IPS DF 6.9 (cell line): ENCODE measurements around the gene CABLES1.

Experiments used
- DNase-seq: peaks from one replicate; pipeline ENCODE4 v3.0.0-alpha.2; 2013; ENCODE audit warnings: low read depth, low spot score
- H3K27ac ChIP-seq: one replicate; pipeline ENCODE4 v1.5.1; 2013; ENCODE audit warnings: low read length, control low read depth
- H3K27me3 ChIP-seq: 2 replicates; pipeline ENCODE4 v1.6.1; 2013; ENCODE audit warnings: mild to moderate bottlenecking, low read length; ENCODE audit not compliant: control insufficient read depth, insufficient read depth
- H3K36me3 ChIP-seq: 2 replicates; pipeline ENCODE4 v1.6.1; 2013; ENCODE audit warnings: low read length; ENCODE audit not compliant: control insufficient read depth, insufficient read depth
- H3K4me1 ChIP-seq: 2 replicates; pipeline ENCODE4 v1.6.1; 2013; ENCODE audit warnings: low read length; ENCODE audit not compliant: control insufficient read depth, insufficient read depth
- H3K4me3 ChIP-seq: 2 replicates; pipeline ENCODE4 v1.5.1; 2013; ENCODE audit warnings: mild to moderate bottlenecking, low read length
- H3K9me3 ChIP-seq: 2 replicates; pipeline ENCODE4 v1.6.1; 2013; ENCODE audit warnings: low read length, inconsistent platforms; ENCODE audit not compliant: control insufficient read depth, insufficient read depth
- WGBS: extraction: QIAGEN DNeasy Blood & Tissue Kit; methylation state at CpG from one replicate; pipeline ENCODE4 v1.1.7; 2013; ENCODE audit warnings: mixed read lengths, missing lambda C conversion rate; ENCODE audit not compliant: insufficient read length, insufficient coverage; 5-methylcytosine and 5-hydroxymethylcytosine counted together

CABLES1 gene

DNA sequence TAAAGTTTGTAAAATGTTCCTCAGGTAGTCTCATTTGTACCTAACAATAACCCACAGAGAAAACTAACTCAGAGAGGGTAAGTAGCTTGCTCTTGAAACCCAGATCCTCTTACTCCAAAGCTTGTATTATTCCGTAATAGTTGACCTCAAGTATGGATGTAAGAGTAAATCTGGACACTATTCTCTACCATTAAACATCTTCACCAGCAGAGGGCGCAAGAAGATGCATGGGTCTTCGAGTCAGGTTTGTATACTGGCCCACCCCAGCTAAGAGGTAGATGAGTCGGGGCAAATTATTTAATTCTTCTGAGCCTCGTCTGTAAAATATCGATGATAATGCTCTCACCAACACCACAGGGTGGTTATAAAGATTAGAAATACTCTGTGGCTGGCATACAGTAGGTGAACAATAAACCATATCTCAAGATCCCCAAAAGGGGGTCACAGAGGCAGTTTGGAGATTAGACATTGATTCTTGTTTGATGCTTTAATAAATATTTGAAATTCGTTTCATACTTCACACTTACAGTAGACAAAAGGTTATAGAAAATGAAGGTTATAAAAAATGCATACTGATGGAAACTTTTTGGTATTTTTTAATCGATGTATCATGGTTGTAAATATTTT lies 3.5 kb upstream of the CABLES1 start:
- Histone ChIP-seq H3K4me3 (no peak overlapping the region), H3K9me3 (no peaks in the 10 kb centered on the region), H3K27me3 (no peaks in the 10 kb centered on the region; the same call in 1 of the 2 replicates), H3K36me3 (no peaks in the 10 kb centered on the region), H3K27ac (no peak overlapping the region), H3K4me1 (no peaks in the 10 kb centered on the region)
- peak; percentile 66 for DNase-seq
- WGBS: 100% methylated on average over 1 of the region's 8 CpGs

DNA sequence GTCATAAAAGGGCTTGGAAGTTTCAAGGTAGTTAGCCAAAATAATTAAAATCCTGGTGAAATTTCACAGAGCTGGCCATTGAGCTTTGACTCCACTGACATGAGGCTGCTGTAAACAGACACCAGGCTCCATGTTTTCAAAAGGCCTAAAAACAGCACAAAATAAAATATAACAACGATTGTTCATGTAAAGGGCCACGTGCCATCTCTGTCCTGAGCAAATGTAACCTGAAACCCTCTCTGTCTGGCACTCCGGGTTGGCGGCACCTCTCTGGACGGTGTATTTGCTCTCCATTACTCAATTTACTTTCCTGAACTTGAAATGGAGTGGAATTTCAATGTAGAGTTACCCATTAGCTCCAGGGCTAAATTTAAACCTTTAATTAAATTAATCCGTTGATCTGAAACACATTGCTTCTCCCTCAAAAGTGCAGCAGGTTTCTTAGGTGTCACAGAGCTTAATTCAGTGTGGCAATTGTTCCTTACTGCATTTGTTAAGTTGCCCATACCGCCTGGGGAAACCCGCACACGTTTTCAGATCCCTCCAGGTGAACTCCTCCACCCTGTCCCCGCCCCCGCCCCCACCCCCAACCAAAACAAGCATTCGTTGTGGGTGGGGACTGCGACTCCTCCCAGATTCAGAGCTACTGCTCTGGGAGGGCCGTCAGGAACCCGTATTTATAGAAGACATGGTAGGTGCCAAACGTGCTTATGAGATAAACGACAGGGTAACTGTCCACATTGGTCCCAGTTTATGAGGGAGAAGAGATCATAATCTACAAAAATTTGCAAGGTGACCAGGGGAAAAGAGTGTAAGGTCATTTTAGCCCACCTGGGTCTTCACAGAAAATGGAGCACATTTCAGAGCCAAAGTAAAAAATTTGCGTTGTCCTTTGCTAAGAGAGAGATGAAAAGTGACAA lies 1.2 kb upstream of the CABLES1 start:
- peaks cover 3% of the 10 kb centered on the region for H3K4me1 ChIP-seq
- peak overlapping the region; percentile 79; the same call in 1 of the 2 replicates for H3K4me3 ChIP-seq
- H3K27me3 ChIP-seq: no peaks in the 10 kb centered on the region; the same call in 1 of the 2 replicates
- DNase-seq: peak; percentile 52
- no peaks in the 10 kb centered on the region for H3K9me3 ChIP-seq
- no peak overlapping the region for H3K27ac ChIP-seq
- no CpG with 5 or more reads among the region's 18 CpGs for WGBS
- no peaks in the 10 kb centered on the region for H3K36me3 ChIP-seq

DNA sequence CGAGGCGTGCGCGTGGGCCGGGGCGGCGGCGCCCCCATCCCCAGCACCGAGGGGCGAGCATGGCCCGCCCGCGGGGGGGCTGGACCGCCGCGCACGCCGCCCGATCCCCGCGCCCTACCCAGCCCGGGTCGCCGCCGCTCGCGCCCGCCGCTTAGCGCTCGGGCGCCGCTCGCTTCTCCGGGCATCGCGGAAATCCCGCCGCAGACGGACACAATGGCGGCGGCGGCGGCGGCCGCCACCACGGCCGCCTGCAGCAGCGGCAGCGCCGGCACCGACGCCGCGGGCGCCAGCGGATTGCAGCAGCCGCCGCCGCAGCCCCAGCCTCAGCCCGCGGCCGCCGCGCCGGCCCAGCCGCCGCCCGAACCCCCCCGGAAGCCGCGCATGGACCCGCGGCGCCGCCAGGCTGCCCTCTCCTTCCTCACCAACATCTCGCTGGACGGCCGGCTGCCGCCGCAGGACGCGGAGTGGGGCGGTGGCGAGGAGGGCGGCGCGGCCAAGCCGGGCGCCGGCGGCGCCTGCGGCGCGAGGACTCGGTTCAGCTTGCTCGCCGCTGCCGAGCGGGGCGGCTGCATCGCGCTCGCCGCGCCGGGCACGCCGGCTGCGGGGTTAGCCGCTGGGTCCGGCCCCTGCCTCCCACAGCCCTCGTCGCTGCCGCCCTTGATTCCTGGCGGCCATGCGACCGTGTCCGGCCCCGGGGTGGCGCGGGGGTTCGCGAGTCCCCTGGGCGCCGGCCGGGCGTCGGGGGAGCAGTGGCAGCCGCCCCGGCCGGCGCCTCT lies 453 bp downstream of the CABLES1 start:
- Histone ChIP-seq H3K27ac (no peak overlapping the region), H3K36me3 (no peaks in the 10 kb centered on the region), H3K9me3 (no peaks in the 10 kb centered on the region), H3K4me3 (peak overlapping the region; percentile 79), H3K4me1 (peaks cover 5% of the 10 kb centered on the region), H3K27me3 (no peaks in the 10 kb centered on the region; the same call in 1 of the 2 replicates)
- no peak for DNase-seq
- WGBS: no CpG with 5 or more reads among the region's 134 CpGs

DNA sequence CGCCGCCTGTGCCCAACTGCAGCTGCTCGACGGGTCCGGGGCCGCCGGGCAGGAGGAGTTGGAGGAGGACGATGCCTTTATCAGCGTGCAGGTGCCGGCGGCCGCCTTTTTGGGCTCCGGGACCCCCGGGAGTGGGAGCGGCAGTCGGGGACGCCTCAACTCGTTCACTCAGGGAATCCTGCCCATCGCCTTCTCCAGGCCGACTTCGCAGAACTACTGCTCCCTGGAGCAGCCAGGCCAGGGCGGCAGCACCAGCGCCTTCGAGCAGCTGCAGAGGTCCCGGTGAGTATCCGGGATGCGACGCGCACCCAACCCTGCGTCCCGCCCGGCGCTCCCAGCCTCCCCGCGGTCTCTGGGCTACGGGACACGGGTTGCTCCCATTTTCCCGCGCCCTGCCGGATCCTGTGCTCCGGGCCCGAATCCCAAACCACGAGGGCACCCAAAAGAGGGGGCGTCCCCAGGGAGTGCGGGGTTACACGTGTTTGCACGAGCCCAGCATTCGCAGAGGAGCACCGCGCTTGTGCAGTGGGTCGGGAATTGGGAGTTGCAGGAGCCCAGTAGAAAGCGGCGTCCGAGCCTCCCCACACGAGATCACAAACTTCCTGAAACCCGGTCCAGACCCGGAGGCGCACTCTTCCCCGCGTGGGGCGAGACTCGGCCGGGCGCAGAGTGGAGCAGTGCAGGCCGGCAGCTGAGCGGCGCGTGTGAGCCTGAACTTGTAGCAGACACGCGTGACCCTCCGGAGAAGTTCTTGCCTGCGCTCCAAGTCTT lies 1.2 kb downstream of the CABLES1 start:
- no CpG with 5 or more reads among the region's 72 CpGs for WGBS
- H3K4me1 ChIP-seq: peaks cover 7% of the 10 kb centered on the region
- H3K27ac ChIP-seq: no peak overlapping the region
- H3K9me3 ChIP-seq: no peaks in the 10 kb centered on the region
- no peaks in the 10 kb centered on the region for H3K36me3 ChIP-seq
- H3K27me3 ChIP-seq: no peaks in the 10 kb centered on the region
- DNase-seq: no peak
- H3K4me3 ChIP-seq: peak overlapping the region; percentile 79

DNA sequence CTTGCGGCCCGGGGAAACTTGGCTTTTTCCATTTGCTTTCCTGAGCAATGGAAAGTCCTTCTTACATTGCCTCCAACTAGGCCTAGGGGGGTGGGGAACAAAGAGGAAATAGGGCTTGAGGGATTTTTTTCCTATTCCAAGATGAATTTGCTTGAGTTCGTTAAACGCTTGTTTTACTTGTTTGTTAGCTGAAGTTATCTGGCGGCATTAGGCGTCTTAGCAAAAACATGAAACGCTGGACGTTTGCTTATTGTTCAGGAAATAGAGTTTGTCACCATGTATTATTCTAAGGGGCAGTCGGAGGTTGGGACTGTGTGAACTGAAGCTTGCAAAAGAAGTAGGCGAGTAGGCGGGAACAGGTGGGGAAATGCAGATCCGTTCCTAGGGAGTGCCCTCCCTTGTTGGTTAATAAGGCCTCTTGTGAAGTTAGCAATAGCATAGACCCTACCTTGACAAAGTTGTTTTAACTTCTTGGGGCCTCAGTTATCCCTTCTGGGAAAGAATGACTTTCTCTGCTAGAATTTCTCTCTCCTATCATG lies 1.9 kb downstream of the CABLES1 start:
- no peaks in the 10 kb centered on the region for H3K36me3 ChIP-seq
- WGBS: no CpG with 5 or more reads among the region's 12 CpGs
- no peak for DNase-seq
- no peaks in the 10 kb centered on the region for H3K27me3 ChIP-seq
- no peaks in the 10 kb centered on the region for H3K9me3 ChIP-seq
- H3K4me1 ChIP-seq: peaks cover 8% of the 10 kb centered on the region
- peak overlapping the region; percentile 79 for H3K4me3 ChIP-seq
- no peak overlapping the region for H3K27ac ChIP-seq

DNA sequence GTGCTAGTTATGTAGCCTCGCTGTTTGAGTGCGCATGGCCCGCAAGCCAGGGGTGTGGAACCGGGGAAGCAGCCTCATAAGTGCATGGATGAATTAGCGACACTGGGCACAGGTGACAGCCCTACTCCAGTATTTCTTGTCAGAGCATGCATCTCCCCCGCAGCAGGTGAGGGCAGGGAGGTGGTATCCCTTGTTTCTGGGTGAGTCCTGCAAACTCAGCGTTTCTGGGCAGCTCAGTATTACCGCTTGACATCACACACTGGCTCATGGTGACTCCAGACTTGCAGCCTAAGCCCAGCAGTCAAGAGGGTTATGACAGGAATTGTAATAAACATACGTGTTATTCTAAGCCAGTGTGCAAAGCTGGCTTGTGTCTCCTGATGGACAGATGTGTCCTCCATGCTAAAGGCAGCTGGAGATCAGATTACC lies 2.5 kb downstream of the CABLES1 start:
- H3K36me3 ChIP-seq: no peaks in the 10 kb centered on the region
- H3K4me1 ChIP-seq: peaks cover 8% of the 10 kb centered on the region
- no peak overlapping the region for H3K27ac ChIP-seq
- H3K4me3 ChIP-seq: peak overlapping the region; percentile 8; the same call in 1 of the 2 replicates
- H3K9me3 ChIP-seq: no peaks in the 10 kb centered on the region
- no CpG with 5 or more reads among the region's 9 CpGs for WGBS
- no peaks in the 10 kb centered on the region for H3K27me3 ChIP-seq
- DNase-seq: no peak

DNA sequence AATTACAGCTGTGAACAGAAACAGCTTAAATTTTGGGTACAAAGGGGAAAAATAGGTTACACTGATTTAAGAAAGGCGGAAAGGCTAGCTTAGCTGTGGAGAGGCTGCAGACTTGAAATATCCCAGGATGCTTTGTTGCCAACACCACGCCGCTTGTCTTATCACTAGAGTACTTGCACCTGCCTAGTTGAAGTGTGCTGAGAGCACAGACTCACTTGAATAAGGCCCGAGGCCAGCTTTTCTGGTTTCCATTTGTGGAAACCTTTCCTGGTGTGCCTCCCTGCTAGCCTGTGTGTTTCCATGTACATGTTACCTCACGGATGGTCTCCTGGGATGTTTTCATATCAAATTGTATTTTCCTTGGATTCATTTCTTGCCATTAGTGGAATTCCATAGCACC lies 3.2 kb downstream of the CABLES1 start:
- DNase-seq: no peak
- WGBS: no CpG with 5 or more reads among the region's 5 CpGs
- H3K4me1 ChIP-seq: peaks cover 8% of the 10 kb centered on the region
- no peak overlapping the region for H3K4me3 ChIP-seq
- no peaks in the 10 kb centered on the region for H3K27me3 ChIP-seq
- H3K9me3 ChIP-seq: no peaks in the 10 kb centered on the region
- H3K27ac ChIP-seq: no peak overlapping the region
- H3K36me3 ChIP-seq: no peaks in the 10 kb centered on the region

DNA sequence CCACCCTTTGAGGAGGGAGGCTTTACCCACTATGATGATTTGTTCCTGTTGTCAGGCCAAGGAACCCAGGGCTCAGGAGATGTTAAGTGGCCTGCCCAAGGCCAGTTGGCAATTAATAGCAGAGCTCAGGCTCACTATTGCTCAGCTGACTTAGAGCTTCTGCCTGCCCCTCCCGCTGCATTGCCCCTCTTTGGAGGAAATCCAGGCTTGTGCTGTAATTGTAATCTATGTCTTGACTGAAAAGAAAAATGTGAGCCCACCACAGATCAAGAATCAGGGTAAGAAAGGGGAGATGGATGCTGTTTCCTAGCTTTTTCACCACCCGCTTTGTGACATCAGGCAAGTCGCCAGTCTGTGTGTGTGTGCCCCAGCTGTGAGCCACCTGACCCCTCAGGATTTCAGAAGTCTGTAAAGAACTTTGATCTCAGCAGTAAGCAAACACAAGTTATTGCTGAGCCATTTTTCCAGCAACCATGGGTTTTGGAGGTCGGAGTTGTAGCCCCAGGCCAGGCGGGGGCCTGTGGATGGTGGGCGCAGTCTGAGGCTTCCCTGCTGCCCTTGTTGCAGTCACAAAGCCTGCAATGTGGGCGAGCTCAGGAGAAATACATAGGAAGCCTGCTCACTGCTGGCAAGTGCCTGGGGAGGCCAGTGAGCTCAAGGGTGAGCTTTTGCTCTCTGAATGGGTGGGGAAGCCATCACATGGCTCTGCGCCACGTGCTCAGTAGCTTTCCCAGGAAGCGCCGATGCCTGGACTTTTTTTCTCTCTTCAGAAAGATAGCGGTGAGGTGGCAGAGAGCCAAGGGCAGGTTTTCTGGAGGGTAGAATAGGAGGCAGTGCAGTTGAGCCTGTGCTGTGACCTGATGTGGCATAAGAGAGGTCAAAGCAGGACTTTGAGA lies 6.1 kb downstream of the CABLES1 start:
- DNase-seq: no peak
- no CpG with 5 or more reads among the region's 12 CpGs for WGBS
- no peak overlapping the region for H3K27ac ChIP-seq
- no peak overlapping the region for H3K4me3 ChIP-seq
- no peaks in the 10 kb centered on the region for H3K27me3 ChIP-seq
- peaks cover 9% of the 10 kb centered on the region for H3K4me1 ChIP-seq
- no peaks in the 10 kb centered on the region for H3K36me3 ChIP-seq
- no peaks in the 10 kb centered on the region for H3K9me3 ChIP-seq

DNA sequence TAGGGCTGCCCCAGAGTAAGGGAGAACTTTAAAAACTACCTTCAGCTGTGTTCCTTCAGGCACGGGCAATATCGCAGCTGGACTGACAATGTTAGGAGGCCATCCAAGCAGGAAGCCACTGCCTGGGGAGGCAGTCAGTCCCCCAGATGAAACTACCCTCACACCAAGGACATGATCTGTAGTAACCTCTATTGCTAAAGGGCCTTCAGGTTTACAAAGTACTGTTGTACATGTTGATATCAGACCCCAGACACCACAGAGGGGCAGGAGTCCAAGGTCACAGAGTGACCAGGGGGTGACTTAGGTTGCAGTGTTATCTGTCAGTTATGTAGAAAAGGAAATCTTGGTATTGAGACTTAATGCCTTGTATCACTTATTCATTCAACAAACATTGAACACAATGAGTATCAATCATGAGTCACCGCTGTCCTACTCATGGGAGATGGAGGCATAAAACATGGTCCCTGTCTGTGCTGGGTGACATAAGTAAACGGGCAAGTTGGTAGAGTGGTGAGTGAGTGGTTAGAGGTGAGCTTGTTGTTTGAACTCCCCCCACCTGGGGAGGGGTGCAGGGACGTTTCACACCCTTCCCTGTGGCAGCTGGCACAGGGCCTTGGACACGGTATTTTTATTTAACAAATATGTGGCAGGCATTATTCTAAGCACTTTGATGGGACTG lies 7.1 kb downstream of the CABLES1 start:
- no CpG with 5 or more reads among the region's 6 CpGs for WGBS
- Histone ChIP-seq H3K27me3 (no peaks in the 10 kb centered on the region), H3K27ac (no peak overlapping the region), H3K4me3 (no peak overlapping the region), H3K9me3 (no peaks in the 10 kb centered on the region), H3K4me1 (peaks cover 9% of the 10 kb centered on the region), H3K36me3 (no peaks in the 10 kb centered on the region)
- no peak for DNase-seq
